SKM-1 (cell line): ENCODE data around the gene GDNF.
"Not testable (repeated sequence)": the region's sequence is repeated elsewhere in the genome, so short reads cannot be mapped to it uniquely, and the experiment has no call there.

Source experiments
- DNase-seq: peaks from one replicate; lab custom pipeline; 2025; ENCODE audit not compliant: unreplicated experiment; lab: John Stamatoyannopoulos, UW

GDNF gene

DNA sequence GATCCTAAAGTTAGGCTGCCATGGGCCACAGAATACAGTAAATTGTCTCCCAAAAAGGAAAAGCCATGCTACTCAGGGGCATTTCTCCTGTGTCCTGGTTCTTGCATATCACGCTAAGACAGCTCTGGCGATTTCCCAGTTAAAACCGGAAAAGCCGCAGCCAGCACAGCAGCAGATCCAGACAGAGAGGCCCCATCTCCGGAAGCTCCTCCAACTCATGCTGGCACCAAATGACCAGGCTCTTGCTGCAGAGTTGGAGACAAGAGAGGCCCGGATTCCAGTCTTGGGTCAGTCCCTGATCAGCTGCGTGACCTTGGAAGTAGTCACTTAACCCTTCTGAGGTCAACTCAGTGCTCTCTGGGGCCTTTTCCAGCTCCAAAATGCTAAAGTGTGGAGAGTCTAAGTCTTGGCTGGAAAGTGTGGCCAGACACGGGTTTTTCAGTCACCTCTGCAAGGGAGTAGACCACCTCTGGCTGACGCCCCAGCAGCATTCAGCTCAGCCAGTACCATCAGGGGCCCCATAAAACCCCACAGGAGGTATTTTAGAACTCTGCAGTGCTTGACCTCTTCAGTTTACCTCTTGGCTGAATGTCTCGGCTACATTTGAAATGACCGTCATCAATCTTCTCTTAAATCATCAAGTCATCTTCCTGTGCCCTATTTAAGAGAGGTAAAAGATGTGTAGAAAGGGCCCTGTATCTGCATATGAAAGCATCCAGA, 16.2 kb downstream of the GDNF start:
- no peak for DNase-seq

DNA sequence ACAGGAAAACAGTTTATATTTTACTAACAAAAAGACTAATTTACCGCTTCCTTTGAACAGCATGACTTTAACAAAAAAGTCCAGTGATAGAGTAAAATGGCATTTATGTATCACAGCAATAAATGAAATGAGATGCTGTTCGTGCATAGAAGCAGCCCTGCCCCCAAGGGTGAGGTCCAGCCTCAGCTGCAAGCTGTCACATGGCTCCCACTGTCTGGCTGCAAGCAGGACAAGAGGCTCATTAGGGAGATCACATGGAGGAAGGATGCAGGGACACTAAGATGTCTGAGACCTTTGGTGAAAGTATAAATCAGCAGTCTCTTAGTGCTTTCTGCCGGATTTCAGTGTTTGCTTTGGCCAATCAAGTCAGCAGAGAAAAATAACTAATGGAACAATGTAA, 23.0 kb downstream of the GDNF start:
- no peak for DNase-seq

DNA sequence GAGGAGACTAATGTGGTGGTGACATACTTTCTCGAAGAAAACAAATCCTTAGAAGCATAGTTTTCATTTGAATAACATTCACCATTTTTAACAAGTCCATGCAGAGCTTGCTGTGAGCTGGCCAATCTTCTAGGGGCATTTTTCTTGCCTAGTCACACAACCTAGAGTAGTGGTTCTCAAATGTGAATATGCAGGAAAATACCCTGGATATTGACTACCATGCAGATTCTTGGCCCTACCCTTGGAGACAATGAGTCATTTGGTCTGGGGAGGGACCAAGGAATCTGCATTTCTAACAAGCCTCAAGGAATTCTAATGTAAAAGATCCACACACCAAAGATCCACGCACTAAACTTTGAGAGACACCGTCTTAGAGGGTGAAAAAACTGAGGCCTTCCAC, 23.5 kb downstream of the GDNF start:
- no peak for DNase-seq

DNA sequence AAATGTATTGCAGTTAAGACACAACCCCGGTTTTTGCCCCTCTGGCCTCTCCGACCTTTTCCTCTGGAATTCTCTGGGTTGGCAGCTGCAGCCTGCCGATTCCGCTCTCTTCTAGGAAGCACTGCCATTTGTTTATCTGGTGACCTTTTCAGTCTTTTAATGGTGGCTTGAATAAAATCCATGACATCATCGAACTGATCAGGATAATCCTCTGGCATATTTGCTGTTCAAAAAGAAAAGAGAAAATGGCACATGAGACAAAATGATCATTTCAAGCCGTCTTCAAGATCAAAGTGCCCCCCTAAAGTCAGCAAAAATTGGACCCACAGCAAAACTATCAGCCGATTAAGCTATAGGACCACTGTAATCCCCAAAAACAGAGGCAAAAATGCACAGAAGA, 23.9 kb downstream of the GDNF start:
- DNase-seq: no peak

DNA sequence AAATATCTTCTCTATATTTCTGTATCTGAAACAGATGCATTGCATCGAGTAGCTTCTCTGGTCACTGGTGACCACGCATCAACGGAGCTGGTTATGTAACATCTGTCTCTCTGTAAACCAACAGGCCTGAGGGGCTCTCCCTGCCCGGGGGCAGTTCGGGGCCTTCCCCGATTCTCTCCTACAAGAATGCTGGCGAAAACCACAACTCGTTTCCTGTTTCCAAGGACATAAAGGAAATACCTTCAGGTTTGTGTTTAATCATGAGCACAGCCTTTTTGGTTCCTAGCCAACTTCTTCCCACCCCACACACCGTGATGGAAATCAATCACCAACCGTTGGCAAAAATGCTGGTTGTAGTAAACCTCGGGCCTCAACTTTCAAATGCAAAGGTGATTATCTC, 25.1 kb downstream of the GDNF start:
- DNase-seq: no peak

DNA sequence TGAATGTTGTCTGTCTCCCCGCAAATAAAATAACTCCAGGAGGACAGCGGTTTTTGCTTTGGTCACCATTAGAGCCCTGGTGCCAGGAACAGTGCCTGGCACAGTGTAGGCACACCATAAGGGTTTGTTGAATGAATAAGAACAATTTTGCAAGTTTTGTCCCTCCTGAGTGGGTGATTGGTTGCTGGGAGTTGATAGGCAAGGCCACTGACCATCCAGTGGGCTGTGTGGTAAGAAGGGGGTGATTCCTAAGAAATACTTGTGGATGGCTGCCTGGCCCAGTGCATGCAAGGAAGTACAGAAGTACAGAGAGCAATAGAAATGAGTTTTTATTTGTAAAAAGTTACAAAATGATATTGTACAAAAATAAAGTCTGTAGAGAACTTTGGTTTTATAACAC, 27.5 kb downstream of the GDNF start:
- DNase-seq: no peak

DNA sequence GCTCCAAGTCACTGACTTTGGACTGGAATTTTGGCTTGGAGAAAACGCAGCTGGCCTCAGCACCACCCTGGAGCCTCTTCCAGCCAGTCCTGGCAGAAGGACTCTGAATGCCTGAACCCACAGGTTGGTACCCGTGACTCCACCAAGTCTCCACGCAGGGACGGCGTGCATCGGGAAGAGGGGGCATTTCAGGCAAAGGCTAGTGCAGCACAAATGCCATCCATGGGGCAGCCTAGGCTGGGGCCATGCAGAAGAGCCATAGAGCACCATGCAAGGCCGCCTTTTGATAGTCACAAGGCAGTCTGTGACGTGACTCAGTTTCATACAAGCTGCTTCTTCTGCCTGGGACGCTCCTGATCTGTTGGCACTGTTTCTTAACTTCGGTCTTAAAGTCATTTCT, 28.0 kb downstream of the GDNF start:
- no peak for DNase-seq

DNA sequence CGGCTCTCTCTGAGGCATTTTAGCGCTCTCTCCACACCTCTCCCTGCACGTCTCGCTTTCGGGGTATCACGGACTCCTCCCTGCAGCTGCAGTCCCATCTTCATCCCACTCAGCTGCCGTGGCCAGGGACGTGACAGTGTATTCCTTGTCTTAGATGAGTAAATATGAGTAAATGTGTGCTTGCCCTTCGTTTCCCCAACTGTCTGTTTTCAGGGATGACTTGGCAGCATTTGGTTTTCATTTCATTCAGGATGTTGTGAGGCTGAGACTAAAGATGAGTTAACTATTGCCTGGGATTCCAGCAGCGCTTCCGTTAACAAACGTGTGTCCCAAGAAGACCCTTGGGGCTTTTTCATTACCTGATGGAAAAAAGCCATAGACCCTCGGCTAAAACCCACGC, 29.5 kb downstream of the GDNF start:
- DNase-seq: no peak

DNA sequence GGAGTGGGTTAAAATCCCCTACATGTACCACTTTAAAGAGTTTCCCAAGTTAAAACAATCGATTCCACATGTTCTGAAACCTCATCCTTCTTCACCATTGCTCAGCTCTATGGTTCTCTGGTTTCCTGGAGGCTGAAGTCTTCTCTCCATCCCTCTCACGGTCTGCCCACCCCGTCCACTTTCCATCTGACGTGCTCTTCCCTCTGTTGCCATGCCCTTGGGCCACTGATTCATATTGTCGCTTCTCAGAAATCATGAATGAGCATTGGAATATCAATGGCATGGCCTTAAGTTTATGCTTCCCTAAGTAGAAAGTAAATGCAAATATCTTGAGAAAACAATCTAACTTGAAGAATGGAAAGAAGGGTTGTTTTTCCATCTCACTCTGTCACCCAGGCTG, 30.9 kb downstream of the GDNF start:
- DNase-seq: no peak

DNA sequence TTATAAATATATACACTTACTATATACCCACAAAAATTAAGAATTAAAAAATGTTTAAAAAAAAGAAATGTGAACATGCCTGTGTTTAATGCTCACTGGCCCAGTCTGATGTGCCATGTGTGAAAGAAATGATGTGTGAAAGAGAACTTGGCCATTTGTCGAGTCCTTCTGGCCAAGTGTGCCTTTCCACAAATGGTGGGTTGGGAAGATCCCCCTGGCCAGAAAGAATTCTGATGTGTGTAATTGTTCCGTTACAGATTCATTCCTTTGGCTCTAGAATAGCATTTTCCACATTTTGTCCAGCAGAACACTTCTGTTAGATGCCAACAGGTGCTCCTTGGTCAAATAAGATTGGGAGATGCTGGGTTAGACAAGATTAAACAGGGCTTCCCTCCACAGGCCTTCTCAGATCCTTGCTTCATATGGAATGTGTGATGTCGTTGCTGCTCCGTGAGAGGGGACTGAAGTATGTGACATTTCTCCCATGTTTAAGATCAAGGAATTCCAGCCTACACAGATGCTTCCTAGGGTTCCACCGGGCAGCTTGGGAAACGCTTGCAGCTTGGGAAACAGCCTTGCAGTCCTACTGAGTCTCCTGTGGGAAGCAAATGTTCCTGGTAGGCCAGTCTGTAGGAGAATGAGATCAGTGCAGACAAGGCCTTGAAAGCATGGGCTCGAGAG, 32.1 kb downstream of the GDNF start:
- no peak for DNase-seq

DNA sequence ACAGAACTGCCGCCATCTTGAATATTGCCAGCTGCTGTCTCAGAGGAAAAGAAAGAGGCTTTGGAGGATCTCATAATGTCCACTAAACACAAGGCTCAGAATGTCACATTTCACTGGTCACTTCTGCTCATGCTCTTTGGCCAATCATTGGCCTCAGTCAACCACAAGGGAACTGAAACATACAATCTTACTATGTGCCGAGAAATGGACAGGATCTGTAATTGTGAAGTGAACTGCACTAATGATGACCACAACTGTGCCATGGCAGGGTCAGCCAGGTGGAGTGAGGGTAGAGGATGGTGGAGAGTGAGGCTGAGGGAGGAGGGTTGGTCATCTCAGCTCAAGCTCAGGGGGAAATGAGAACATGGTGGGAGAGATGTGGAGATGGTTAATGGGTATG, 32.8 kb downstream of the GDNF start:
- DNase-seq: no peak

DNA sequence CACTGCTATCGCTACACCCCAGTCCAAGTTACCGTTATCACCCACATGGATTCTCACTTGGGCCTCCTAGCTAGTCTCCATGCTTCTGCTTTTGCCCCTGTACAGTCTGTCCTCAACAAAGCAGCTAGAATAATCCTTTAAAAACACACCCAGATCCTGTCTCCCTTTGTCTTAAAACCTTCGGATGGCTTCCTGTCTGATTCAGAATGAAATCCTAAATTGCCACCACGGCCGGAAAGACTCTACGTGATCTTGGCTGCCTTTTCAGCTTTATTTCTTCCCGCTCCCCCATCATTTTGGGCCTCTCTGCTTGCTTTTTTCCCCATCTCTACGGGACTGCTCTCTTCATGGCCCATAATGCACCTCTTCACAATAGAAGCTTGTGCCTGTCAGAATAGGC, 33.4 kb downstream of the GDNF start:
- no peak for DNase-seq

DNA sequence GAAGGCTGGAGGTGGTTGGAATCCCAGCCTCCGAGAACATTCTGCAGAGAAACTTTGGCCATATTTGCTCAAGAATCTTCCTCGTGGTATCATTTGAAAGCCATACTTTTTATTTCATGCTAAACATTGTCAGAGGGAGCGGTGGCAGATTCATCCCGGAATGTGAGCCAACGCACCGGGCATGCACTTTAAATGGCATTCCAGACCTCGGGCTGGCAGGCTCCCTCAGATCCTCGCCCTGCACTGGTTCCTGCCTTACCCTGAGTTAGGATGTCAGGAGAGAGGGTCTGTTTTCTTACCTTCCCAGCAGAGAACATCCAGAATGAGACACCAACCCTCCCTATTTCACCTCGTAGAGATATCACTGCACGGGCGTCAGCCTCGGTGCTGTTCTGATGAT, 33.8 kb downstream of the GDNF start:
- no peak for DNase-seq

DNA sequence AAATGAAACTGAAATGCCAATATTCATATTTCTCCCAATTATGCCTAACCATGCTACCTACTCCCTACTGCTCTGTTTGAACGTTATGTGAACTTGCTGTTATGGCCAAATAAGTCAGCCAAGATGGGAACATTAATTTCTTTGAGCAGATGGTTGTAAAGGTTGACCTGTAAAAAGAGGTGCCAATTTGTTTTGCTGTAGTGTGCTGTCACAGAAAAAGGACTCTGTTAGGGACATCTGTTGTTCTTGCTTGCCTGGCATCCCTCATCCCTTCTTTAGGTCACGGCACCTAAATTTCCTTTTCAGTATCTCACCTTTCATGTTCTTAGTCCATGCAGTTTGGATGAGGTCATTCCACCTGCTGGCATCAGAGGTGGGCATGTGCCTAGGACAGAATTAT, 35.4 kb downstream of the GDNF start:
- no peak for DNase-seq

DNA sequence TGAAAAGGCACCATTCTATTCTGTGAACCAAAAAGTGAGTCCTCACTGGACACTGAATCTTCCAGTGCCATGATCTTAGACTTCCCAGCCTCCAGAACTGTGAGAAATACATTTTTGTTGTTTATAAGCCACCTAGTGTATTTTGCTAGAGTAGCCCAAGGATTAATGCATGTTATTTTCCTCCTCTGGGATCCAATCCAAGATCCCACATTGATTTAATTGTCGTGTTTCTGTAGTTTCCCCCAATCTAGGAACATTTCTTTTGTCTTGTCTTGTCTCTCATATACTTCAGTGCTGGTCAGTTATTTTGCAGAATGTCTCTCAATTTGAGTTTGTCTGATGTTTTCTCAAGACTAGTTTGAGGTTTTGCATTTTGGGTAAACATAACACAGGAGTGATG, 36.4 kb downstream of the GDNF start:
- no peak for DNase-seq

DNA sequence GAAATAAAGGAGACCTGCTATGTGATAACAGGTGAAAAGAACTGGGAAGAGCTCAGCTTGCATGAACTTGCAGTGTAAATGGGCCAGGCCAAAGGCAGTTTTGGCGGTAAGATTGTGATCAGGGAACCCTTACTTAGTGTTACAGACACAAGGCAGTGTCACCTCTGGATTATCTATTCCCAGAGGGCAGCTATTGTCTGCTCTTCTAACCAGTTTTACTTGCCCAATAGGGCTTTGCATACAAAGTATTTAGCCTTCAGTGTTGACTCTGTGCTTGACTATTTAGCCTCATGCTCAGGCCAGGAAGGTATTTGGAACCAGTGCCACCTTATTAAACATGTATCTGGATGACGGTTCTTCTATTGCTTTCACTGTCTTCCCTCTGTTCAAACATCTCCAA, 38.3 kb downstream of the GDNF start:
- no peak for DNase-seq

DNA sequence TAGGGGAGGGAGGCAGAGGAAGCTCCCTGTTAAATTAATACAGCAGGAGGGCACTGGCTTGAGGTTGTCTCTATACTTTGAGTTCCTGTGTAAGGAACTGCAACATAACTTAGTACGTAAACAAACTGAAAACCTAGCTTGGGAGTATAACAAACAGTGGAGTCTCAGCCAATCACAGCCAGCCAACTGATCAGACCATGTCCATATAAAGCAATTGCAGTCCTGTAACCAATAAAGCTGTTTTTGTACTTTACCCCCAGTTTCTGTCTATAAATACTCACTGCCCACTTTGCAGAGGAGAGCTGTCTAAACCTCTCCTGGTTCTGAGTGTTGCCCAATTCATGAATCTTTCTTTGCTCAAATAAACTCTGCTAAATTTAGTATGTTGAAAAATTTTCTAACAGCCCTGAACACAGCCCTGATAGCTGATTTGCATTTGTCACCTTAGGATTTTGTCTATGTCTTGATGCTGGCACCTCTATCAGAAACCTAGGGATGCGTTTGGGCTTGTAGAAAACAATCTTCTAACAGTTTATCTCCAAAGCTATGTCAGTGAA, 39.9 kb downstream of the GDNF start:
- no peak for DNase-seq

DNA sequence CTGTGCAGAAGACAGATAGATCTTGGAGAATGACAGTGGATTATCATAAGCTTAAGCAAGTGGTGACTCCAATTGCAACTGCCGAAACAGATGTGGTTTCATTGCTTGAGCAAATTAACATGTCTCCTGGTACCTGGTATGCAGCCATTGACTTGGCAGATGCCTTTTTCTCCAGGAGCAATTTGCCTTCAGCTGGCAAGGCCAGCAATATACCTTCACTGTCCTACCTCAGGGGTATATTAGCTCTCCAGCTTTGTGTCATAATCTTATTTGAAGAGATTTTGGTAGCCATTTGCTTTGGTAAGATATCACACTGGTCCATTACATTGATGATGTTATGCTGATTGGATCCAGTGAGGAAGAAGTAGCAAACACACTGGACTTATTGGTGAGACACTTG, 43.4 kb downstream of the GDNF start:
- DNase-seq: not testable (repeated sequence)

DNA sequence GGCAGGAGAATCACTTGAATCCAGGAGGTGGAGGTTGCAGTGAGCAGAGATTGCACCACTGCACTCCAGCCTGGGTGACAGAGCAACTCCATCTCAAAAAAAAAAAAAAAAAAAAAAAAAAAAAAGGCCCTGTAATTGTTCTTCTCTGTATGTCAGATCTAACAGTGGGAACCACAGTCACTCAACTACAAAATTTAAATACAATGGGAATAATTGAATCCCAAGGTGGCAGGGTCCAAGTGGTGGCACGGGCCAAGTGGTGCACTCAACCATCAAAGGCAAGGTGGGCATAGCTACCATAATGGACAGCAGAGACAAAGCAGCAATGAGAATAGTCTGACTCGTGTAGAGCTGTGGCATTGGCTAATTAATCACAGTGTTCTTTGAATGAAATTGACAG, 44.5 kb downstream of the GDNF start:
- DNase-seq: not testable (repeated sequence)

DNA sequence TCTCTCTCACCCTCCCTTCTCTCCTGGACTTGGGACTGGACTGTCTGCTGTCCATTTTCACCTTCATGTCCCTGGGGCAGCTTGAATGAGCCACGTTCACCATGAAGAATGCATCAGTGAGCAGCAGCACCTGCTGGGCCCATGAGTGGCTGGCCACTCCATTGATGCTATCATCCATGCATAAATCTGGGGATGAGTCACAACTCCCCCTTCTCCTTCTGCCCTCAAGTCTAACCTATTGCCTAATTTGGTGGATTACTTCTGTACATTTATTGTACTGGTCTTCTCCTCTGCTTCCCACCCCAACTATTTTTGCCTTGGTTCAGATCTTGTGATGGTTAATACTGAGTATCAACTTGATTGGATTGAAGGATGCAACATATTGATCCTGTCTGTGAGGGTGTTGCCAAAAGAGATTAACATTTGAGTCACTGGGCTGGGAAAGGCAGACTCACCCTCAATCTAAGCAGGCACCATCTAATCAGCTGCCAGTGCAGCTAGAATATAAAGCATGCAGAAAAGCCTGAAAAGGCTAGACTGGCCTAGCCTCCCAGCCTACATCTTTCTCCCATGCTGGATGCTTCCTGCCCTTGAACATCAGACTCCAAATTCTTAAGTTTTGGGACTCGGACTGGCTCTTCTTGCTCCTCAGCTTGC, 46.7 kb downstream of the GDNF start:
- no peak for DNase-seq

DNA sequence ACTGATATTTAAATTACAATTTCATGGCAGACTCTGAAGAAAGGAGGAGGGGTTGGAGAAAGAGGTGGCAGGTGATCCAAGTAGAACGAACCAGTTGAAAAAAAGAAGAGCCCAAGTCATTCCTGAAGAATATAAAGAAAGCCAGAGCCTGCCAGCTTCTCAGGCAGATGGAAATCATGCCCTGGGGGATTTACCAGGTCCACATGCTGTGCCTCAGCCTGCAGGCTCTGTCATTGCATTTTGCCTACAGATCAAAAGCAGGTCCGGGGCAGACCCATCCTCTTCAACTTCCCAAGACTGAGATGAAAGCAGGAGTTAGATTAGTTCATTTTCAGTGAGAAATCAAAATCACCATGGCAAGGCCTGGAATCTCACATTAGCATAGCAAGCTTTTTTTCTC, 48.5 kb downstream of the GDNF start:
- DNase-seq: no peak

DNA sequence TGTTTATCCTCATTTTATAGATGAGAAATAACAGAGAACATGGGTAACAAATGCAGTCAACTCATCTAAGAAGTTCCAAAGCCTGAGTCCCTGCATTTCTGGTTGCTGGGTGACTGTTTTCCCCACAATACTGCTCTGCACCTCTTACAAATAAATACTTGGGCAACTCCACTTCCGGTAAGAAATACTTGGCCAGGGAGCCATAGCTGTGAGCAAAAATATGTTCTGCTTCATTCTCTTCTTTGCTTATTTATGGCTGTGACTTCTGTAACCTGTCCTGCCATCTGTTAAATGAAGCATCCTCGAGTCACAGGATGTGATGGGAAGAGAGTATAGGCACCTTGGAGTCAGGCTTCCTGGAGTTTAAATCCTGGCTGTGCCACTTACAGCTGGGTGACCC, 49.9 kb downstream of the GDNF start:
- DNase-seq: no peak
